Measurements from ENCODE around the gene MED27.
A peak's percentile ranks its signal among the peaks of the same experiment; 100 is the strongest.

MED27 gene

GRCh38 chr9:132079391-132080091 is at the start of gene MED27:
Gene MED27 (minus strand): TSS chr9:132079867. CDS start chr9:132079844, 23 bp downstream.
- Histone ChIP-seq H3K9ac (peak within 1 kb of the TSS; percentile 76 to 91 (median 88)), H3K27ac (peak within 1 kb of the TSS; percentile 62 to 83 (median 80)), H3K4me3 (peak within 1 kb of the TSS; percentile 78 to 93 (median 90)), H3K9me3 (replicated peaks in 1 of 11) (no peaks in the 10 kb centered on the region), H4K20me1 (peaks cover 0 to 42% (median 12%) of the 10 kb centered on the region in 11 experiments; a peak in 16 of 22 replicates), H3K36me3 (peaks cover 23 to 35% (median 30%) of the 10 kb centered on the region in 11 experiments), H3K4me1 (peaks cover 25 to 41% (median 32%) of the 10 kb centered on the region in 10 experiments), H3K27me3 (no peaks in the 10 kb centered on the region), H3K4me2 (peak within 1 kb of the TSS; percentile 92 to 98 (median 95))
- no peak for TF ChIP-seq Cebpa-rat (IDR thresholded peaks at IDR 0.05)

- Histone ChIP-seq H3K27me3 (peaks cover 0 to 6% (median 0%) of the 10 kb centered on the region in 11 experiments; a peak in 1 of 22 replicates), H3K27ac (no peak overlapping the region), H3K9ac (no peak overlapping the region), H3K4me1 (peaks cover 0 to 32% (median 25%) of the 10 kb centered on the region in 10 experiments; a peak in 13 of 20 replicates), H3K9me3 (replicated peaks in 1 of 11) (no peaks in the 10 kb centered on the region), H3K4me2 (peak overlapping the region in 8 of 11 experiments; percentile 12 to 68 (median 43); a peak in 12 of 22 replicates), H3K4me3 (no peak overlapping the region), H3K36me3 (no peaks in the 10 kb centered on the region), H4K20me1 (no peaks in the 10 kb centered on the region; a peak in 1 of 22 replicates)
- TF ChIP-seq Cebpa-rat (IDR thresholded peaks at IDR 0.05) = no peak
These were observed 48.3 kb upstream of the MED27 start for GRCh38 chr9:132127888-132128534.

GRCh38 chr9:132126680-132127236 is 47.1 kb upstream of the MED27 start:
- no peak overlapping the region for H3K4me3 ChIP-seq
- peak overlapping the region in 8 of 11 experiments; percentile 22 to 68 (median 43); a peak in 14 of 22 replicates for H3K4me2 ChIP-seq
- H3K27ac ChIP-seq = no peak overlapping the region; a peak in 1 of 22 replicates
- no peaks in the 10 kb centered on the region; a peak in 1 of 22 replicates for H4K20me1 ChIP-seq
- no peaks in the 10 kb centered on the region for H3K36me3 ChIP-seq
- H3K9me3 ChIP-seq (replicated peaks in 1 of 11) = no peaks in the 10 kb centered on the region
- H3K4me1 ChIP-seq = peaks cover 0 to 38% (median 26%) of the 10 kb centered on the region in 10 experiments; a peak in 14 of 20 replicates
- peaks cover 0 to 6% (median 0%) of the 10 kb centered on the region in 11 experiments; a peak in 1 of 22 replicates for H3K27me3 ChIP-seq
- no peak overlapping the region for H3K9ac ChIP-seq
- no peak for TF ChIP-seq Cebpa-rat (IDR thresholded peaks at IDR 0.05)

GRCh38 chr9:132125944-132126679 is 46.4 kb upstream of the MED27 start:
- Histone ChIP-seq H3K9me3 (replicated peaks in 1 of 11) (no peaks in the 10 kb centered on the region), H3K27me3 (peaks cover 0 to 6% (median 0%) of the 10 kb centered on the region in 11 experiments; a peak in 1 of 22 replicates), H3K9ac (no peak overlapping the region), H3K36me3 (no peaks in the 10 kb centered on the region), H3K4me3 (no peak overlapping the region), H3K4me2 (peak overlapping the region in 9 of 11 experiments; percentile 22 to 68 (median 42); a peak in 15 of 22 replicates), H3K4me1 (peaks cover 0 to 40% (median 26%) of the 10 kb centered on the region in 10 experiments; a peak in 14 of 20 replicates), H3K27ac (no peak overlapping the region; a peak in 1 of 22 replicates), H4K20me1 (no peaks in the 10 kb centered on the region; a peak in 1 of 22 replicates)
- no peak for TF ChIP-seq Cebpa-rat (IDR thresholded peaks at IDR 0.05)

GRCh38 chr9:132125361-132125760 is 45.7 kb upstream of the MED27 start:
- Histone ChIP-seq H3K9ac (no peak overlapping the region), H3K36me3 (no peaks in the 10 kb centered on the region), H3K27me3 (peaks cover 0 to 6% (median 0%) of the 10 kb centered on the region in 11 experiments; a peak in 1 of 22 replicates), H3K4me2 (peak overlapping the region in 1 of 11 experiments; percentile 29; a peak in 1 of 22 replicates), H3K9me3 (replicated peaks in 1 of 11) (no peaks in the 10 kb centered on the region), H3K4me1 (peaks cover 0 to 40% (median 26%) of the 10 kb centered on the region in 10 experiments; a peak in 14 of 20 replicates), H3K27ac (no peak overlapping the region), H4K20me1 (no peaks in the 10 kb centered on the region; a peak in 1 of 22 replicates), H3K4me3 (no peak overlapping the region)
- TF ChIP-seq Cebpa-rat (IDR thresholded peaks at IDR 0.05) = no peak

- H3K27me3 ChIP-seq = peaks cover 0 to 6% (median 0%) of the 10 kb centered on the region in 11 experiments; a peak in 1 of 22 replicates
- no peaks in the 10 kb centered on the region; a peak in 1 of 22 replicates for H4K20me1 ChIP-seq
- no peak overlapping the region for H3K9ac ChIP-seq
- no peak overlapping the region for H3K27ac ChIP-seq
- peaks cover 0 to 40% (median 26%) of the 10 kb centered on the region in 10 experiments; a peak in 14 of 20 replicates for H3K4me1 ChIP-seq
- TF ChIP-seq Cebpa-rat (IDR thresholded peaks at IDR 0.05) = no peak
- no peaks in the 10 kb centered on the region for H3K36me3 ChIP-seq
- no peaks in the 10 kb centered on the region for H3K9me3 ChIP-seq (replicated peaks in 1 of 11)
- no peak overlapping the region for H3K4me3 ChIP-seq
- H3K4me2 ChIP-seq = no peak overlapping the region
These were observed 45.1 kb upstream of the MED27 start for GRCh38 chr9:132124800-132125199.

- Histone ChIP-seq H3K27me3 (peaks cover 0 to 6% (median 0%) of the 10 kb centered on the region in 11 experiments; a peak in 1 of 22 replicates), H3K27ac (no peak overlapping the region), H3K4me2 (no peak overlapping the region), H3K9me3 (replicated peaks in 1 of 11) (peaks cover 0 to 9% (median 0%) of the 10 kb centered on the region in 11 experiments; a peak in 3 of 22 replicates), H4K20me1 (no peaks in the 10 kb centered on the region; a peak in 1 of 22 replicates), H3K4me3 (no peak overlapping the region), H3K36me3 (no peaks in the 10 kb centered on the region), H3K4me1 (peaks cover 0 to 17% (median 5%) of the 10 kb centered on the region in 10 experiments; a peak in 13 of 20 replicates), H3K9ac (no peak overlapping the region)
- TF ChIP-seq Cebpa-rat (IDR thresholded peaks at IDR 0.05) = no peak
These were observed 41.4 kb upstream of the MED27 start for GRCh38 chr9:132121021-132121420.

GRCh38 chr9:132117694-132118093 is 38.0 kb upstream of the MED27 start:
- H3K4me3 ChIP-seq = no peak overlapping the region
- H3K36me3 ChIP-seq = no peaks in the 10 kb centered on the region
- H3K27me3 ChIP-seq = no peaks in the 10 kb centered on the region
- no peak overlapping the region for H3K27ac ChIP-seq
- TF ChIP-seq Cebpa-rat (IDR thresholded peaks at IDR 0.05) = no peak
- no peaks in the 10 kb centered on the region for H4K20me1 ChIP-seq
- no peak overlapping the region for H3K4me2 ChIP-seq
- H3K9ac ChIP-seq = no peak overlapping the region
- H3K4me1 ChIP-seq = peaks cover 0 to 8% (median 0%) of the 10 kb centered on the region in 10 experiments; a peak in 4 of 20 replicates
- H3K9me3 ChIP-seq (replicated peaks in 1 of 11) = peaks cover 0 to 9% (median 0%) of the 10 kb centered on the region in 11 experiments; a peak in 3 of 22 replicates

Measured in BLaER1 treated with 17β-estradiol and CSF1 and Interleukin-3, amounts not matched to agents 10 nM and 100 nM (cell line).